ENCODE data around the gene ANO8. TPM values are rescaled to one million over a fixed set of nuclear protein-coding genes. Genes with fewer than 3 reads are reported as not detected.

ANO8 gene
- total RNA-seq, 1 donor from 2014 or later, result 20.0 TPM

Other genes with a start within 250 kb of the ANO8 start
- 15.1 TPM for gene USE1, start 119.5 kb downstream of the ANO8 start, total RNA-seq
- 0.82 TPM for gene OCEL1, start 108.6 kb downstream of the ANO8 start, total RNA-seq
- 9.8 TPM for gene NR2F6, start 88.9 kb downstream of the ANO8 start, total RNA-seq
- gene USHBP1, start 70.1 kb downstream of the ANO8 start, total RNA-seq, result 0.82 TPM
- gene BABAM1, start 67.4 kb downstream of the ANO8 start, total RNA-seq, result 66.9 TPM
- 0.82 TPM for gene ANKLE1, start 53.0 kb downstream of the ANO8 start, total RNA-seq
- 20.4 TPM for gene ABHD8, start 31.4 kb downstream of the ANO8 start, total RNA-seq
- 11.4 TPM for gene MRPL34, start 29.0 kb downstream of the ANO8 start, total RNA-seq
- 10.2 TPM for gene DDA1, start 25.3 kb downstream of the ANO8 start, total RNA-seq
- 11.8 TPM for gene GTPBP3, start 2.7 kb upstream of the ANO8 start, total RNA-seq
- gene PLVAP, start 42.5 kb upstream of the ANO8 start, total RNA-seq, result under 0.01 TPM
- not detected for gene CCDC194, start 59.3 kb upstream of the ANO8 start, total RNA-seq
- 1.6 TPM for gene BST2, start 70.8 kb upstream of the ANO8 start, total RNA-seq
- 17.5 TPM for gene MVB12A, start 85.2 kb upstream of the ANO8 start, total RNA-seq
- 0.82 TPM for gene TMEM221, start 113.8 kb upstream of the ANO8 start, total RNA-seq
- gene NXNL1, start 126.1 kb upstream of the ANO8 start, total RNA-seq, result not detected
- 10.2 TPM for gene SLC27A1, start 135.7 kb upstream of the ANO8 start, total RNA-seq
- 38.3 TPM for gene PGLS, start 176.8 kb upstream of the ANO8 start, total RNA-seq
- gene COLGALT1, start 220.8 kb upstream of the ANO8 start, total RNA-seq, result 17.1 TPM